BLaER1 treated with 17β-estradiol and CSF1 and Interleukin-3, amounts not matched to agents 10 nM and 100 nM (cell line): ENCODE results near the gene USP33.

Source experiments
- H3K27ac ChIP-seq, 11 experiments: shearing (Covaris generic); formaldehyde crosslinking; 2 replicates each; pipeline ENCODE4 v1.8.1; 2022
- H3K27me3 ChIP-seq, 11 experiments: shearing (Covaris generic); formaldehyde crosslinking; 2 replicates each; pipeline ENCODE4 v1.8.1; 2022
- H3K36me3 ChIP-seq, 11 experiments: shearing (Covaris generic); formaldehyde crosslinking; 2 replicates each; pipeline ENCODE4 v1.8.1; 2022
- H3K4me1 ChIP-seq, 10 experiments: shearing (Covaris generic); formaldehyde crosslinking; 2 replicates each; pipeline ENCODE4 v1.8.1; 2022
- H3K4me2 ChIP-seq, 11 experiments: shearing (Covaris generic); formaldehyde crosslinking; 2 replicates each; pipeline ENCODE4 v1.8.1; 2022
- H3K4me3 ChIP-seq, 10 experiments: shearing (Covaris generic); formaldehyde crosslinking; 2 replicates each; pipeline ENCODE4 v1.8.1; 2022
- H3K9ac ChIP-seq, 11 experiments: shearing (Covaris generic); formaldehyde crosslinking; 2 replicates each; pipeline ENCODE4 v1.8.1; 2022
- H3K9me3 ChIP-seq, 11 experiments: shearing (Covaris generic); formaldehyde crosslinking; replicated peaks in 1 of 11; 2 replicates each; pipeline ENCODE4 v1.8.1; 2022
- H4K20me1 ChIP-seq, 11 experiments: shearing (Covaris generic); formaldehyde crosslinking; 2 replicates each; pipeline ENCODE4 v1.8.1; 2022
- Cebpa-rat ChIP-seq, 11 experiments: shearing (Covaris generic); IDR thresholded peaks; 2 replicates each; pipeline ENCODE4 v1.8.1; 2022

Gene USP33

GRCh38 chr1:77672374-77672773 is 87.3 kb downstream of the USP33 start:
- H3K4me3 ChIP-seq, result no peak overlapping the region

GRCh38 chr1:77671836-77672235 is 87.8 kb downstream of the USP33 start:
- 0 out of 22 replicates have a peak overlapping the region, but pooled peaks of 1 of the 11 experiments have one; percentile 1 for H3K4me2 ChIP-seq
- H3K9ac ChIP-seq, result no peak overlapping the region
- peaks cover 3 to 20% (median 13%) of the 10 kb centered on the region in 11 experiments; a peak in 14 of 22 replicates for H3K36me3 ChIP-seq
- peaks cover 48 to 100% (median 100%) of the 10 kb centered on the region in 11 experiments; a peak in 21 of 22 replicates for H4K20me1 ChIP-seq
- H3K4me1 ChIP-seq, result peaks cover 0 to 17% (median 0%) of the 10 kb centered on the region in 10 experiments; a peak in 7 of 20 replicates
- no peaks in the 10 kb centered on the region for H3K27me3 ChIP-seq
- no peak overlapping the region for H3K4me3 ChIP-seq
- no peaks in the 10 kb centered on the region for H3K9me3 ChIP-seq
- no peak for TF ChIP-seq Cebpa-rat (IDR thresholded peaks at IDR 0.05)
- H3K27ac ChIP-seq, result no peak overlapping the region

More at GRCh38 chr1:77672374-77672773, 87.3 kb downstream of the USP33 start:
- H3K4me1 ChIP-seq, result peaks cover 0 to 17% (median 0%) of the 10 kb centered on the region in 10 experiments; a peak in 7 of 20 replicates
- no peaks in the 10 kb centered on the region for H3K27me3 ChIP-seq
- no peaks in the 10 kb centered on the region for H3K9me3 ChIP-seq
- peaks cover 53 to 100% (median 100%) of the 10 kb centered on the region in 11 experiments; a peak in 21 of 22 replicates for H4K20me1 ChIP-seq
- 0 out of 22 replicates have a peak overlapping the region, but pooled peaks of 1 of the 11 experiments have one; percentile 1 for H3K4me2 ChIP-seq
- no peak for TF ChIP-seq Cebpa-rat (IDR thresholded peaks at IDR 0.05)
- H3K27ac ChIP-seq, result no peak overlapping the region
- peaks cover 3 to 25% (median 17%) of the 10 kb centered on the region in 11 experiments; a peak in 14 of 22 replicates for H3K36me3 ChIP-seq
- no peak overlapping the region for H3K9ac ChIP-seq

GRCh38 chr1:77670330-77670729 is 89.3 kb downstream of the USP33 start:
- Histone ChIP-seq H3K27me3 (no peaks in the 10 kb centered on the region), H3K36me3 (peaks cover 3 to 22% (median 12%) of the 10 kb centered on the region in 11 experiments; a peak in 10 of 22 replicates), H3K9me3 (0 out of 22 replicates have a peak, but pooled peaks cover 0 to 4% (median 0%) of the 10 kb centered on the region in 11 experiments), H3K4me1 (peaks cover 0 to 17% (median 0%) of the 10 kb centered on the region in 10 experiments; a peak in 7 of 20 replicates), H3K4me3 (no peak overlapping the region), H3K4me2 (no peak overlapping the region), H3K9ac (no peak overlapping the region), H3K27ac (no peak overlapping the region), H4K20me1 (peaks cover 52 to 100% (median 99%) of the 10 kb centered on the region in 11 experiments; a peak in 21 of 22 replicates)
- TF ChIP-seq Cebpa-rat (IDR thresholded peaks at IDR 0.05), result no peak

- Histone ChIP-seq H4K20me1 (peaks cover 49 to 100% (median 99%) of the 10 kb centered on the region in 11 experiments; a peak in 21 of 22 replicates), H3K9me3 (0 out of 22 replicates have a peak, but pooled peaks cover 0 to 4% (median 0%) of the 10 kb centered on the region in 11 experiments), H3K27me3 (no peaks in the 10 kb centered on the region), H3K9ac (no peak overlapping the region), H3K4me2 (no peak overlapping the region), H3K36me3 (peaks cover 0 to 16% (median 11%) of the 10 kb centered on the region in 11 experiments; a peak in 9 of 22 replicates), H3K4me1 (peaks cover 0 to 17% (median 0%) of the 10 kb centered on the region in 10 experiments; a peak in 7 of 20 replicates), H3K4me3 (no peak overlapping the region), H3K27ac (no peak overlapping the region)
- no peak for TF ChIP-seq Cebpa-rat (IDR thresholded peaks at IDR 0.05)
These were observed 90.7 kb downstream of the USP33 start for GRCh38 chr1:77668924-77669449.

GRCh38 chr1:77664939-77665516 is 94.6 kb downstream of the USP33 start:
- no peak for TF ChIP-seq Cebpa-rat (IDR thresholded peaks at IDR 0.05)
- 0 out of 22 replicates have a peak, but pooled peaks cover 0 to 4% (median 0%) of the 10 kb centered on the region in 11 experiments for H3K9me3 ChIP-seq
- no peak overlapping the region for H3K4me3 ChIP-seq
- peaks cover 52 to 100% (median 99%) of the 10 kb centered on the region in 11 experiments for H4K20me1 ChIP-seq
- no peaks in the 10 kb centered on the region for H3K4me1 ChIP-seq
- H3K9ac ChIP-seq, result no peak overlapping the region
- H3K4me2 ChIP-seq, result no peak overlapping the region
- no peak overlapping the region for H3K27ac ChIP-seq
- H3K36me3 ChIP-seq, result peaks cover 7 to 29% (median 16%) of the 10 kb centered on the region in 11 experiments; a peak in 17 of 22 replicates
- H3K27me3 ChIP-seq, result no peaks in the 10 kb centered on the region

- peaks cover 0 to 4% (median 0%) of the 10 kb centered on the region in 10 experiments; a peak in 1 of 20 replicates for H3K4me1 ChIP-seq
- H3K36me3 ChIP-seq, result peaks cover 15 to 59% (median 29%) of the 10 kb centered on the region in 11 experiments; a peak in 18 of 22 replicates
- H4K20me1 ChIP-seq, result peaks cover 66 to 100% (median 99%) of the 10 kb centered on the region in 11 experiments
- H3K9me3 ChIP-seq, result 0 out of 22 replicates have a peak, but pooled peaks cover 0 to 4% (median 0%) of the 10 kb centered on the region in 11 experiments
- H3K9ac ChIP-seq, result no peak overlapping the region
- no peak for TF ChIP-seq Cebpa-rat (IDR thresholded peaks at IDR 0.05)
- H3K27me3 ChIP-seq, result no peaks in the 10 kb centered on the region
- H3K4me3 ChIP-seq, result no peak overlapping the region
- H3K4me2 ChIP-seq, result no peak overlapping the region
- no peak overlapping the region for H3K27ac ChIP-seq
These were observed 98.0 kb downstream of the USP33 start for GRCh38 chr1:77661696-77662095.

- peaks cover 0 to 4% (median 0%) of the 10 kb centered on the region in 10 experiments; a peak in 1 of 20 replicates for H3K4me1 ChIP-seq
- peaks cover 51 to 100% (median 98%) of the 10 kb centered on the region in 11 experiments; a peak in 21 of 22 replicates for H4K20me1 ChIP-seq
- no peak overlapping the region for H3K27ac ChIP-seq
- H3K36me3 ChIP-seq, result peaks cover 5 to 59% (median 29%) of the 10 kb centered on the region in 11 experiments; a peak in 21 of 22 replicates
- no peak for TF ChIP-seq Cebpa-rat (IDR thresholded peaks at IDR 0.05)
- H3K27me3 ChIP-seq, result no peaks in the 10 kb centered on the region
- H3K9ac ChIP-seq, result no peak overlapping the region
- no peak overlapping the region for H3K4me2 ChIP-seq
- H3K4me3 ChIP-seq, result no peak overlapping the region
- H3K9me3 ChIP-seq, result no peaks in the 10 kb centered on the region
These were observed 99.6 kb downstream of the USP33 start for GRCh38 chr1:77659879-77660593.

GRCh38 chr1:77658271-77658670 is 101.4 kb downstream of the USP33 start:
- no peak overlapping the region for H3K4me2 ChIP-seq
- no peak for TF ChIP-seq Cebpa-rat (IDR thresholded peaks at IDR 0.05)
- peaks cover 0 to 7% (median 0%) of the 10 kb centered on the region in 11 experiments; a peak in 4 of 22 replicates for H3K9me3 ChIP-seq
- no peak overlapping the region for H3K9ac ChIP-seq
- H3K27me3 ChIP-seq, result no peaks in the 10 kb centered on the region
- H3K36me3 ChIP-seq, result peaks cover 16 to 72% (median 39%) of the 10 kb centered on the region in 11 experiments
- no peak overlapping the region for H3K4me3 ChIP-seq
- peaks cover 0 to 4% (median 0%) of the 10 kb centered on the region in 10 experiments; a peak in 1 of 20 replicates for H3K4me1 ChIP-seq
- H4K20me1 ChIP-seq, result peaks cover 56 to 100% (median 93%) of the 10 kb centered on the region in 11 experiments; a peak in 21 of 22 replicates
- H3K27ac ChIP-seq, result no peak overlapping the region
